ENCODE measurements around the gene TENM3. TPM values are rescaled to one million over a fixed set of nuclear protein-coding genes. Genes with fewer than 3 reads are reported as not detected.

The TENM3 gene
- total and polyA plus RNA-seq, 2 of the 8 experiments (the other 6 are each of a cell fraction or from before 2014, with no cell fraction given) = 36.9 to 69.3 TPM

DNA sequence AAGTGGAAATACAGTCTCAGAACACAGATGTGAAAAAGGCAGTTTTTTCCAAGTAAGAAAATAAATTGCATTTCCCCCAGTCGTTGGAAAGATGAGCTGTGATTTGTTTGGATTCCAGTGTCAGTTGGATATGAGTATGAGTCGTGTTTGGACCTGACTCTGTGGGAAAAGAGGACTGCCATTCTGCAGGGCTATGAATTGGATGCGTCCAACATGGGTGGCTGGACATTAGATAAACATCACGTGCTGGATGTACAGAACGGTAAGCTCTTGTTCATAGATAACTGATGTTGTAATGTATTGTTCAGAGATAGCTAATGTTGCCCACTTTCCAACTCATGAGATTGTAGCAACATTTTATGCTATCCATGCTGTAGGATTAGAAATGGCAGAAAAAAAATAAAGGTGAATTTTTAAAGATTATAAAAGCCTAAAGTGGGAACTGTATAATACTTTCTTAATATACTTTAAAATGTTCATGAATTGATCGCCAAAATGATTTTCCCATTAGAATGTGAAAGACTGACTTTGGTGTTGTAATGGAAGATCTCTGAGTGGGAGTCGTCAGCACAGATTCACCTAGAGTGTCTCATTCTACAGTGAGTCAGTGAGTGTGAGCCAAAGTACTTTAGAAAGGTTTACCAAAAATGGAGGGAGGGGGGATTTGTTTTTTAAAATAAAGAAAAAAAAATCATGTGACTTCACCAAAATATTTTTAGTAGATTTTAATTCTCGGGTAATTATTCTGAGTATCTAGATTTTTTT lies 495.3 kb downstream of the TENM3 start (continued):
- TF ChIP-seq, protein P1, sequence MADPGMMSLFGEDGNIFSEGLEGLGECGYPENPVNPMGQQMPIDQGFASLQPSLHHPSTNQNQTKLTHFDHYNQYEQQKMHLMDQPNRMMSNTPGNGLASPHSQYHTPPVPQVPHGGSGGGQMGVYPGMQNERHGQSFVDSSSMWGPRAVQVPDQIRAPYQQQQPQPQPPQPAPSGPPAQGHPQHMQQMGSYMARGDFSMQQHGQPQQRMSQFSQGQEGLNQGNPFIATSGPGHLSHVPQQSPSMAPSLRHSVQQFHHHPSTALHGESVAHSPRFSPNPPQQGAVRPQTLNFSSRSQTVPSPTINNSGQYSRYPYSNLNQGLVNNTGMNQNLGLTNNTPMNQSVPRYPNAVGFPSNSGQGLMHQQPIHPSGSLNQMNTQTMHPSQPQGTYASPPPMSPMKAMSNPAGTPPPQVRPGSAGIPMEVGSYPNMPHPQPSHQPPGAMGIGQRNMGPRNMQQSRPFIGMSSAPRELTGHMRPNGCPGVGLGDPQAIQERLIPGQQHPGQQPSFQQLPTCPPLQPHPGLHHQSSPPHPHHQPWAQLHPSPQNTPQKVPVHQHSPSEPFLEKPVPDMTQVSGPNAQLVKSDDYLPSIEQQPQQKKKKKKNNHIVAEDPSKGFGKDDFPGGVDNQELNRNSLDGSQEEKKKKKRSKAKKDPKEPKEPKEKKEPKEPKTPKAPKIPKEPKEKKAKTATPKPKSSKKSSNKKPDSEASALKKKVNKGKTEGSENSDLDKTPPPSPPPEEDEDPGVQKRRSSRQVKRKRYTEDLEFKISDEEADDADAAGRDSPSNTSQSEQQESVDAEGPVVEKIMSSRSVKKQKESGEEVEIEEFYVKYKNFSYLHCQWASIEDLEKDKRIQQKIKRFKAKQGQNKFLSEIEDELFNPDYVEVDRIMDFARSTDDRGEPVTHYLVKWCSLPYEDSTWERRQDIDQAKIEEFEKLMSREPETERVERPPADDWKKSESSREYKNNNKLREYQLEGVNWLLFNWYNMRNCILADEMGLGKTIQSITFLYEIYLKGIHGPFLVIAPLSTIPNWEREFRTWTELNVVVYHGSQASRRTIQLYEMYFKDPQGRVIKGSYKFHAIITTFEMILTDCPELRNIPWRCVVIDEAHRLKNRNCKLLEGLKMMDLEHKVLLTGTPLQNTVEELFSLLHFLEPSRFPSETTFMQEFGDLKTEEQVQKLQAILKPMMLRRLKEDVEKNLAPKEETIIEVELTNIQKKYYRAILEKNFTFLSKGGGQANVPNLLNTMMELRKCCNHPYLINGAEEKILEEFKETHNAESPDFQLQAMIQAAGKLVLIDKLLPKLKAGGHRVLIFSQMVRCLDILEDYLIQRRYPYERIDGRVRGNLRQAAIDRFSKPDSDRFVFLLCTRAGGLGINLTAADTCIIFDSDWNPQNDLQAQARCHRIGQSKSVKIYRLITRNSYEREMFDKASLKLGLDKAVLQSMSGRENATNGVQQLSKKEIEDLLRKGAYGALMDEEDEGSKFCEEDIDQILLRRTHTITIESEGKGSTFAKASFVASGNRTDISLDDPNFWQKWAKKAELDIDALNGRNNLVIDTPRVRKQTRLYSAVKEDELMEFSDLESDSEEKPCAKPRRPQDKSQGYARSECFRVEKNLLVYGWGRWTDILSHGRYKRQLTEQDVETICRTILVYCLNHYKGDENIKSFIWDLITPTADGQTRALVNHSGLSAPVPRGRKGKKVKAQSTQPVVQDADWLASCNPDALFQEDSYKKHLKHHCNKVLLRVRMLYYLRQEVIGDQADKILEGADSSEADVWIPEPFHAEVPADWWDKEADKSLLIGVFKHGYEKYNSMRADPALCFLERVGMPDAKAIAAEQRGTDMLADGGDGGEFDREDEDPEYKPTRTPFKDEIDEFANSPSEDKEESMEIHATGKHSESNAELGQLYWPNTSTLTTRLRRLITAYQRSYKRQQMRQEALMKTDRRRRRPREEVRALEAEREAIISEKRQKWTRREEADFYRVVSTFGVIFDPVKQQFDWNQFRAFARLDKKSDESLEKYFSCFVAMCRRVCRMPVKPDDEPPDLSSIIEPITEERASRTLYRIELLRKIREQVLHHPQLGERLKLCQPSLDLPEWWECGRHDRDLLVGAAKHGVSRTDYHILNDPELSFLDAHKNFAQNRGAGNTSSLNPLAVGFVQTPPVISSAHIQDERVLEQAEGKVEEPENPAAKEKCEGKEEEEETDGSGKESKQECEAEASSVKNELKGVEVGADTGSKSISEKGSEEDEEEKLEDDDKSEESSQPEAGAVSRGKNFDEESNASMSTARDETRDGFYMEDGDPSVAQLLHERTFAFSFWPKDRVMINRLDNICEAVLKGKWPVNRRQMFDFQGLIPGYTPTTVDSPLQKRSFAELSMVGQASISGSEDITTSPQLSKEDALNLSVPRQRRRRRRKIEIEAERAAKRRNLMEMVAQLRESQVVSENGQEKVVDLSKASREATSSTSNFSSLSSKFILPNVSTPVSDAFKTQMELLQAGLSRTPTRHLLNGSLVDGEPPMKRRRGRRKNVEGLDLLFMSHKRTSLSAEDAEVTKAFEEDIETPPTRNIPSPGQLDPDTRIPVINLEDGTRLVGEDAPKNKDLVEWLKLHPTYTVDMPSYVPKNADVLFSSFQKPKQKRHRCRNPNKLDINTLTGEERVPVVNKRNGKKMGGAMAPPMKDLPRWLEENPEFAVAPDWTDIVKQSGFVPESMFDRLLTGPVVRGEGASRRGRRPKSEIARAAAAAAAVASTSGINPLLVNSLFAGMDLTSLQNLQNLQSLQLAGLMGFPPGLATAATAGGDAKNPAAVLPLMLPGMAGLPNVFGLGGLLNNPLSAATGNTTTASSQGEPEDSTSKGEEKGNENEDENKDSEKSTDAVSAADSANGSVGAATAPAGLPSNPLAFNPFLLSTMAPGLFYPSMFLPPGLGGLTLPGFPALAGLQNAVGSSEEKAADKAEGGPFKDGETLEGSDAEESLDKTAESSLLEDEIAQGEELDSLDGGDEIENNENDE (IDR thresholded peaks at IDR 0.05; ENCODE audit: insufficient replicate concordance, low read length) = no peak
- TF ChIP-seq SIN3A (conservative IDR thresholded peaks at IDR 0.05 in 1 of 2, IDR thresholded peaks at IDR 0.05 in 1 of 2; ENCODE audit: low read depth in 1 of 2, low read length in 2 of 2) (no peak), TAF1 (IDR thresholded peaks at IDR 0.05; ENCODE audit: low read depth, low read length) (no peak), JUN (IDR thresholded peaks at IDR 0.05; ENCODE audit: low read depth, low read length) (no peak), E2F6 (IDR thresholded peaks at IDR 0.05) (no peak)
